ENCODE results near the gene MTHFR. TPM values are rescaled to one million over a fixed set of nuclear protein-coding genes. Genes with fewer than 3 reads are reported as not detected.

Gene MTHFR
- total RNA-seq, 1 experiment from 2014 or later, result 18.2 TPM

DNA sequence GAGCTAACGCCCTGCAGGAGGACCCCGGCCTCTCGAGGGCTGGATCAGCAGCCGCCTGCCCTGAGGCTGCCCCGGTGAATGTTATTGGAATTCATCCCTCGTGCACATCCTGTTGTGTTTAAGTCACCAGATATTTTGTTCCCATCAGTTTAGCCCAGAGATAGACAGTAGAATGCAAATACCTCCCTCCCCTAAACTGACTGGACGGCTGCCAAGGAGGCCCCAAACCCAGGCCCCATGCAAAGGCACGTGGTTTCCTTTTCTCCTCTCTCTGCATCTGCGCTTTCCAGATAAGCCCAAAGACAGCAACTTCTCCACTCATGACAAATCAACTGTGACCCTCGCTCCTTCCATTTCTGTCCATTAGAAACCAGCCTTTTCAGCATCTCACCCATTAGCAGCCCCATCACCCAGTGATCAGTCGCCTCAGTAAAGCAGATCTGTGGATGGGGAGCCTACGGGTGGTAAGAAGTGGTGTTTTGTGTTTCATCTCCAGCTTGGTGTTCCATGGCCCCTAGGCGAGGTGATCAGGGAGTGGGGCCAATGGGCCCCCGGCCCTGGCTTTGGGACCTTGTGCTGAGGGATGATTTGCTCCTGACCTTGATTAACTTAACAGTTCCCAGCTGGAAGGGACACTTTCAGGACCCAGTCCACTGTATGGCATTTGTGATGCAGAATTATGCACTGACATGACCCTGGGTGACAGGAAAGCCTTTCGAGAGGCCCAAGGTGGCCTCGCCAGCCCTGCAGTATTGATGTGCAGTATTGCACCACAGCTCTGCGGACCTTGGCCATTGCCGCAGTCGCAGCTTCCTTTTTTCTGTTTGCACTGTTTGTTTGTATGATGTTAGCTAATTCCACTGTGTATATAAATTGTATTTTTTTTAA lies 36.6 kb upstream of the MTHFR start:
- Mint-ChIP-seq H3K36me3 (ENCODE audit: insufficient read depth in 1 of 3, low read depth in 3 of 3) (peaks cover 24 to 87% (median 75%) of the 10 kb centered on the region in 3 experiments; a peak in 6 of 7 replicates), H3K9me3 (no peaks in the 10 kb centered on the region), H3K27me3 (ENCODE audit: low read depth) (no peaks in the 10 kb centered on the region), H3K4me3 (no peak overlapping the region), H3K27ac (no peak overlapping the region), H3K4me1 (no peaks in the 10 kb centered on the region)
- H3K23me2 ChIP-seq (ENCODE audit: insufficient read length, low read depth, low read length, poor library complexity, severe bottlenecking), result no peaks in the 10 kb centered on the region
- H3K23ac ChIP-seq (ENCODE audit: insufficient read length, low read depth, low read length), result no peak overlapping the region
- no peaks in the 10 kb centered on the region for H3K79me1 ChIP-seq (ENCODE audit: insufficient read depth, low read depth, low read length, poor library complexity, severe bottlenecking)
- no peak overlapping the region for H2AK5ac ChIP-seq (ENCODE audit: insufficient read length, low read length)
- H2BK12ac ChIP-seq (ENCODE audit: insufficient read length, low read depth, low read length), result no peak overlapping the region
- no peak overlapping the region for H2AFZ ChIP-seq (ENCODE audit: low read length)
- H3K79me2 ChIP-seq (ENCODE audit: insufficient read depth, low read length), result no peaks in the 10 kb centered on the region
- H3K18ac ChIP-seq (ENCODE audit: insufficient read length, low read depth, low read length), result no peak overlapping the region
- H4K5ac ChIP-seq (ENCODE audit: insufficient read length, low read depth, low read length), result no peak overlapping the region
- no peaks in the 10 kb centered on the region for H3K9me3 ChIP-seq (ENCODE audit: control insufficient read depth, low read depth, low read length)
- no peak overlapping the region for H3K14ac ChIP-seq (ENCODE audit: insufficient read depth, low read length)
- no peak overlapping the region for H3T11ph ChIP-seq (ENCODE audit: low read length)
- no peak overlapping the region for H2BK120ac ChIP-seq (ENCODE audit: low read depth, low read length, poor library complexity, severe bottlenecking)
- H3K27me3 ChIP-seq (ENCODE audit: insufficient read depth, low read length), result no peaks in the 10 kb centered on the region
- H3K4ac ChIP-seq (ENCODE audit: low read depth, low read length), result no peak overlapping the region
- no peak overlapping the region for H2BK15ac ChIP-seq (ENCODE audit: low read depth, low read length)
- H3K4me1 ChIP-seq (ENCODE audit: insufficient read depth, low read length), result no peaks in the 10 kb centered on the region
- DNase-seq, result no peak
- H3K4me2 ChIP-seq (ENCODE audit: insufficient read depth, insufficient read length, low read length), result no peak overlapping the region
- H2BK5ac ChIP-seq (ENCODE audit: insufficient read length, low read length), result no peak overlapping the region
- no peak overlapping the region for H3K56ac ChIP-seq (ENCODE audit: insufficient read length, low read depth, low read length)
- H4K91ac ChIP-seq (ENCODE audit: insufficient read length, low read depth, low read length), result no peak overlapping the region
- no peak for TF ChIP-seq CTCF (conservative IDR thresholded peaks at IDR 0.05)
- H3K27ac ChIP-seq (ENCODE audit: insufficient read length, low read depth, low read length), result no peak overlapping the region
- H3K9ac ChIP-seq (ENCODE audit: extremely low read depth, insufficient read length, low read length), result no peak overlapping the region
- no CpG with 5 or more reads among the region's 19 CpGs for WGBS (ENCODE audit: extremely low coverage, insufficient read length, low lambda C conversion rate)
- H2BK20ac ChIP-seq (ENCODE audit: low read depth, low read length, poor library complexity, severe bottlenecking), result no peak overlapping the region
- no peaks in the 10 kb centered on the region for H4K20me1 ChIP-seq (ENCODE audit: control insufficient read depth, insufficient read depth, insufficient read length)
- no peak overlapping the region for H4K8ac ChIP-seq (replicated peaks; ENCODE audit: insufficient read length, low read depth, low read length)
